Measurements from ENCODE around the gene ITIH3.

Gene ITIH3, protein sequence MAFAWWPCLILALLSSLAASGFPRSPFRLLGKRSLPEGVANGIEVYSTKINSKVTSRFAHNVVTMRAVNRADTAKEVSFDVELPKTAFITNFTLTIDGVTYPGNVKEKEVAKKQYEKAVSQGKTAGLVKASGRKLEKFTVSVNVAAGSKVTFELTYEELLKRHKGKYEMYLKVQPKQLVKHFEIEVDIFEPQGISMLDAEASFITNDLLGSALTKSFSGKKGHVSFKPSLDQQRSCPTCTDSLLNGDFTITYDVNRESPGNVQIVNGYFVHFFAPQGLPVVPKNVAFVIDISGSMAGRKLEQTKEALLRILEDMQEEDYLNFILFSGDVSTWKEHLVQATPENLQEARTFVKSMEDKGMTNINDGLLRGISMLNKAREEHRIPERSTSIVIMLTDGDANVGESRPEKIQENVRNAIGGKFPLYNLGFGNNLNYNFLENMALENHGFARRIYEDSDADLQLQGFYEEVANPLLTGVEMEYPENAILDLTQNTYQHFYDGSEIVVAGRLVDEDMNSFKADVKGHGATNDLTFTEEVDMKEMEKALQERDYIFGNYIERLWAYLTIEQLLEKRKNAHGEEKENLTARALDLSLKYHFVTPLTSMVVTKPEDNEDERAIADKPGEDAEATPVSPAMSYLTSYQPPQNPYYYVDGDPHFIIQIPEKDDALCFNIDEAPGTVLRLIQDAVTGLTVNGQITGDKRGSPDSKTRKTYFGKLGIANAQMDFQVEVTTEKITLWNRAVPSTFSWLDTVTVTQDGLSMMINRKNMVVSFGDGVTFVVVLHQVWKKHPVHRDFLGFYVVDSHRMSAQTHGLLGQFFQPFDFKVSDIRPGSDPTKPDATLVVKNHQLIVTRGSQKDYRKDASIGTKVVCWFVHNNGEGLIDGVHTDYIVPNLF

DNA sequence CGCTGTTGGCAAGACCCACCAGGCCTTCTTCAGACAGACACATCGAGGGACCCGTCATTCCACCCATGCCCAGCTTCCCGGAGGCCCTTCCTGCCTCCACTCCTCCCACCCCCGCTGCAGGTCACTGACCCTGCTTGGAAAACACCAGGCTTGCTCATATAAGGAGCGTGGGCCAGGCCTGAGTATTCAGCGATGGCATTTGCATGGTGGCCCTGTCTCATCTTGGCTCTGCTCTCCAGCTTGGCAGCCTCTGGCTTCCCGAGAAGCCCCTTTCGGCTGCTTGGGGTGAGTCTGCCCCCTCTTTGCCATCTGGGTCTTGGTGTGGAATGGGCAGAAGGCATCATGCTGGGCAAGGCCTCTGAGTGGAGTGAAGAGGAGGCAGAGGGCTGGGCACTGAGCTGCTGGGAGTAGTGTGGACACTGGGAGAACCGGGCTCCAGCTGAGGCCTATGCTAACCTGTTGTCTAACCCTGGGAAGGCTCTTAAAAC, at the start of gene ITIH3:
Gene ITIH3 (plus strand): TSS at position 185 of the 488 bp plus-strand sequence. CDS start 8 bp downstream, at position 193.
- no peak for TF ChIP-seq ZC3H10 (CRISPR knock-in tag; IDR thresholded peaks at IDR 0.05)
- TF ChIP-seq, protein P1, sequence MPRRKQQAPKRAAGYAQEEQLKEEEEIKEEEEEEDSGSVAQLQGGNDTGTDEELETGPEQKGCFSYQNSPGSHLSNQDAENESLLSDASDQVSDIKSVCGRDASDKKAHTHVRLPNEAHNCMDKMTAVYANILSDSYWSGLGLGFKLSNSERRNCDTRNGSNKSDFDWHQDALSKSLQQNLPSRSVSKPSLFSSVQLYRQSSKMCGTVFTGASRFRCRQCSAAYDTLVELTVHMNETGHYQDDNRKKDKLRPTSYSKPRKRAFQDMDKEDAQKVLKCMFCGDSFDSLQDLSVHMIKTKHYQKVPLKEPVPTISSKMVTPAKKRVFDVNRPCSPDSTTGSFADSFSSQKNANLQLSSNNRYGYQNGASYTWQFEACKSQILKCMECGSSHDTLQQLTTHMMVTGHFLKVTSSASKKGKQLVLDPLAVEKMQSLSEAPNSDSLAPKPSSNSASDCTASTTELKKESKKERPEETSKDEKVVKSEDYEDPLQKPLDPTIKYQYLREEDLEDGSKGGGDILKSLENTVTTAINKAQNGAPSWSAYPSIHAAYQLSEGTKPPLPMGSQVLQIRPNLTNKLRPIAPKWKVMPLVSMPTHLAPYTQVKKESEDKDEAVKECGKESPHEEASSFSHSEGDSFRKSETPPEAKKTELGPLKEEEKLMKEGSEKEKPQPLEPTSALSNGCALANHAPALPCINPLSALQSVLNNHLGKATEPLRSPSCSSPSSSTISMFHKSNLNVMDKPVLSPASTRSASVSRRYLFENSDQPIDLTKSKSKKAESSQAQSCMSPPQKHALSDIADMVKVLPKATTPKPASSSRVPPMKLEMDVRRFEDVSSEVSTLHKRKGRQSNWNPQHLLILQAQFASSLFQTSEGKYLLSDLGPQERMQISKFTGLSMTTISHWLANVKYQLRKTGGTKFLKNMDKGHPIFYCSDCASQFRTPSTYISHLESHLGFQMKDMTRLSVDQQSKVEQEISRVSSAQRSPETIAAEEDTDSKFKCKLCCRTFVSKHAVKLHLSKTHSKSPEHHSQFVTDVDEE (CRISPR knock-in tag; IDR thresholded peaks at IDR 0.05): no peak
- TF ChIP-seq ZFP3 (CRISPR knock-in tag; IDR thresholded peaks at IDR 0.05): no peak
- TF ChIP-seq ARNTL (CRISPR knock-in tag; IDR thresholded peaks at IDR 0.05; ENCODE audit: borderline replicate concordance, low read depth): no peak
- no peak for TF ChIP-seq RARB (CRISPR knock-in tag; IDR thresholded peaks at IDR 0.05)
- no peak for TF ChIP-seq GLIS3 (CRISPR knock-in tag; IDR thresholded peaks at IDR 0.05)
- TF ChIP-seq, protein P2, sequence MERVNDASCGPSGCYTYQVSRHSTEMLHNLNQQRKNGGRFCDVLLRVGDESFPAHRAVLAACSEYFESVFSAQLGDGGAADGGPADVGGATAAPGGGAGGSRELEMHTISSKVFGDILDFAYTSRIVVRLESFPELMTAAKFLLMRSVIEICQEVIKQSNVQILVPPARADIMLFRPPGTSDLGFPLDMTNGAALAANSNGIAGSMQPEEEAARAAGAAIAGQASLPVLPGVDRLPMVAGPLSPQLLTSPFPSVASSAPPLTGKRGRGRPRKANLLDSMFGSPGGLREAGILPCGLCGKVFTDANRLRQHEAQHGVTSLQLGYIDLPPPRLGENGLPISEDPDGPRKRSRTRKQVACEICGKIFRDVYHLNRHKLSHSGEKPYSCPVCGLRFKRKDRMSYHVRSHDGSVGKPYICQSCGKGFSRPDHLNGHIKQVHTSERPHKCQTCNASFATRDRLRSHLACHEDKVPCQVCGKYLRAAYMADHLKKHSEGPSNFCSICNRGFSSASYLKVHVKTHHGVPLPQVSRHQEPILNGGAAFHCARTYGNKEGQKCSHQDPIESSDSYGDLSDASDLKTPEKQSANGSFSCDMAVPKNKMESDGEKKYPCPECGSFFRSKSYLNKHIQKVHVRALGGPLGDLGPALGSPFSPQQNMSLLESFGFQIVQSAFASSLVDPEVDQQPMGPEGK (CRISPR knock-in tag; IDR thresholded peaks at IDR 0.05; ENCODE audit: borderline replicate concordance): no peak
- no peak for TF ChIP-seq ESRRG (CRISPR knock-in tag; IDR thresholded peaks at IDR 0.05)
- no peak for TF ChIP-seq PPARA (CRISPR knock-in tag; IDR thresholded peaks at IDR 0.05; ENCODE audit: borderline replicate concordance)
- no peak for TF ChIP-seq TOX (CRISPR knock-in tag; IDR thresholded peaks at IDR 0.05; ENCODE audit: borderline replicate concordance)
- no peak for TF ChIP-seq ZNF70 (CRISPR knock-in tag; IDR thresholded peaks at IDR 0.05)
- no peak for TF ChIP-seq CSDC2 (CRISPR knock-in tag; IDR thresholded peaks at IDR 0.05)
- TF ChIP-seq ISL1 (CRISPR knock-in tag; IDR thresholded peaks at IDR 0.05): no peak
- no peak for TF ChIP-seq ZNF8 (CRISPR knock-in tag; IDR thresholded peaks at IDR 0.05)
- no peak for ATAC-seq

DNA sequence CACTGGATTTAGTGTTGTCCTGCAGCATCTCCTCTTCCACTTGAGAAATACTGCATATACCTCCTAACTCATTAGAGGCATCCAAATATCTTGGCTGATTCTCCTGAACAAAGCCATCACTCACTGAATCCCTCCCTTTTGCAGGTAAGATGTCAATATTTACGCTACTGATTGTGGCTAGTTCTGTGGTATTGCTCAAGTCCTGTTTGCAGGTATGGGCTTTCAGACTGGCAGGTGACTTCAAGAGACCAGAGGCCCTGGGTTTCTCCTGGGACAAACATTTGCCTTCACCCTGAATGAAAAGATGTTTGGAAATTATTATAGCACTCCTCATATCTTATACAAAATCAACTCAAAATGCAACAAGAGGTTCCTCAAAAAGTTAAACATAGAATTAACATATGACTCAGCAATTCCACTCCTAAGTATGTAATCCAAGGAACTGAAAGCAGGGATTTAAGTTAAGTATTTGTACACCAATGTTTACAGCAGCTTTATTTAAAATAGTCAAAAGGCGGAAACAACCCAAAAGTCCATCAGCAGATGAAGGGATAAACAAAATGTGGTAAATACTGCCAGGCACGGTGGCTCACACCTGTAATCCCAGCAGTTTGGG, 42.4 kb upstream of the ITIH3 start:
- TF ChIP-seq ZNF8 (CRISPR knock-in tag; IDR thresholded peaks at IDR 0.05) (no peak), ISL1 (CRISPR knock-in tag; IDR thresholded peaks at IDR 0.05) (no peak), OSR1 (CRISPR knock-in tag; IDR thresholded peaks at IDR 0.05) (no peak), SNAI2 (CRISPR knock-in tag; IDR thresholded peaks at IDR 0.05) (no peak), GLIS3 (CRISPR knock-in tag; IDR thresholded peaks at IDR 0.05) (no peak), ARNTL (CRISPR knock-in tag; IDR thresholded peaks at IDR 0.05; ENCODE audit: borderline replicate concordance, low read depth) (no peak), ZNF70 (CRISPR knock-in tag; IDR thresholded peaks at IDR 0.05) (no peak), ZNF565 (CRISPR knock-in tag; conservative IDR thresholded peaks at IDR 0.05; ENCODE audit: low read depth) (no peak)
- TF ChIP-seq, protein P3, sequence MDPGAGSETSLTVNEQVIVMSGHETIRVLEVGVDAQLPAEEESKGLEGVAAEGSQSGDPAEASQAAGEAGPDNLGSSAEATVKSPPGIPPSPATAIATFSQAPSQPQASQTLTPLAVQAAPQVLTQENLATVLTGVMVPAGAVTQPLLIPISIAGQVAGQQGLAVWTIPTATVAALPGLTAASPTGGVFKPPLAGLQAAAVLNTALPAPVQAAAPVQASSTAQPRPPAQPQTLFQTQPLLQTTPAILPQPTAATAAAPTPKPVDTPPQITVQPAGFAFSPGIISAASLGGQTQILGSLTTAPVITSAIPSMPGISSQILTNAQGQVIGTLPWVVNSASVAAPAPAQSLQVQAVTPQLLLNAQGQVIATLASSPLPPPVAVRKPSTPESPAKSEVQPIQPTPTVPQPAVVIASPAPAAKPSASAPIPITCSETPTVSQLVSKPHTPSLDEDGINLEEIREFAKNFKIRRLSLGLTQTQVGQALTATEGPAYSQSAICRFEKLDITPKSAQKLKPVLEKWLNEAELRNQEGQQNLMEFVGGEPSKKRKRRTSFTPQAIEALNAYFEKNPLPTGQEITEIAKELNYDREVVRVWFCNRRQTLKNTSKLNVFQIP (CRISPR knock-in tag; IDR thresholded peaks at IDR 0.05; ENCODE audit: borderline replicate concordance, low read depth): no peak
- TF ChIP-seq, protein P4, sequence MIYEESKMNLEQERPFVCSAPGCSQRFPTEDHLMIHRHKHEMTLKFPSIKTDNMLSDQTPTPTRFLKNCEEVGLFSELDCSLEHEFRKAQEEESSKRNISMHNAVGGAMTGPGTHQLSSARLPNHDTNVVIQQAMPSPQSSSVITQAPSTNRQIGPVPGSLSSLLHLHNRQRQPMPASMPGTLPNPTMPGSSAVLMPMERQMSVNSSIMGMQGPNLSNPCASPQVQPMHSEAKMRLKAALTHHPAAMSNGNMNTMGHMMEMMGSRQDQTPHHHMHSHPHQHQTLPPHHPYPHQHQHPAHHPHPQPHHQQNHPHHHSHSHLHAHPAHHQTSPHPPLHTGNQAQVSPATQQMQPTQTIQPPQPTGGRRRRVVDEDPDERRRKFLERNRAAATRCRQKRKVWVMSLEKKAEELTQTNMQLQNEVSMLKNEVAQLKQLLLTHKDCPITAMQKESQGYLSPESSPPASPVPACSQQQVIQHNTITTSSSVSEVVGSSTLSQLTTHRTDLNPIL (CRISPR knock-in tag; IDR thresholded peaks at IDR 0.05; ENCODE audit: low read depth): no peak
- TF ChIP-seq, protein P2 (CRISPR knock-in tag; IDR thresholded peaks at IDR 0.05; ENCODE audit: borderline replicate concordance): no peak
- no peak for ATAC-seq

Measured in SK-N-SH treated with all-trans-retinoic acid at 6 μM for 48 hours (cell line).